ENCODE results near the gene CERS4.
"Not testable (repeated sequence)": the region's sequence is repeated elsewhere in the genome, so short reads cannot be mapped to it uniquely, and the experiment has no call there.

CERS4 gene

GRCh38 chr19:8208922-8209461 is at the start of gene CERS4:
Gene CERS4 (plus strand): TSS chr19:8209370. CDS start chr19:8251077, 41,707 bp downstream.
- peak; percentile 46 to 53 for DNase-seq (ENCODE audit: low read depth in 2 of 2, low spot score in 1 of 2)

- DNase-seq (ENCODE audit: low read depth in 2 of 2, low spot score in 1 of 2) = no peak
Observed at GRCh38 chr19:8161135-8161646, 48.0 kb upstream of the CERS4 start.

GRCh38 chr19:8163759-8164158 is 45.4 kb upstream of the CERS4 start:
- no peak for DNase-seq (ENCODE audit: low read depth in 2 of 2, low spot score in 1 of 2)

- no peak for DNase-seq (ENCODE audit: low read depth in 2 of 2, low spot score in 1 of 2)
Observed at GRCh38 chr19:8167985-8168384, 41.2 kb upstream of the CERS4 start.

- no peak for DNase-seq (ENCODE audit: low read depth in 2 of 2, low spot score in 1 of 2)
Observed at GRCh38 chr19:8168537-8168936, 40.6 kb upstream of the CERS4 start.

- no peak for DNase-seq (ENCODE audit: low read depth in 2 of 2, low spot score in 1 of 2)
Observed at GRCh38 chr19:8174706-8175105, 34.5 kb upstream of the CERS4 start.

GRCh38 chr19:8180018-8180417 is 29.2 kb upstream of the CERS4 start:
- DNase-seq (ENCODE audit: low read depth in 2 of 2, low spot score in 1 of 2) = no peak

GRCh38 chr19:8184274-8184673 is 24.9 kb upstream of the CERS4 start:
- DNase-seq (ENCODE audit: low read depth in 2 of 2, low spot score in 1 of 2) = no peak

GRCh38 chr19:8185343-8186068 is 23.7 kb upstream of the CERS4 start:
- no peak for DNase-seq (ENCODE audit: low read depth in 2 of 2, low spot score in 1 of 2)

GRCh38 chr19:8192221-8192820 is 16.8 kb upstream of the CERS4 start:
- no peak for DNase-seq (ENCODE audit: low read depth in 2 of 2, low spot score in 1 of 2)

GRCh38 chr19:8194528-8195267 is 14.5 kb upstream of the CERS4 start:
- DNase-seq (ENCODE audit: low read depth in 2 of 2, low spot score in 1 of 2) = no peak

GRCh38 chr19:8196271-8196927 is 12.8 kb upstream of the CERS4 start:
- no peak for DNase-seq (ENCODE audit: low read depth in 2 of 2, low spot score in 1 of 2)

GRCh38 chr19:8203288-8204120 is 5.7 kb upstream of the CERS4 start:
- DNase-seq (ENCODE audit: low read depth in 2 of 2, low spot score in 1 of 2) = not testable (repeated sequence)

GRCh38 chr19:8204961-8205360 is 4.2 kb upstream of the CERS4 start:
- DNase-seq (ENCODE audit: low read depth in 2 of 2, low spot score in 1 of 2) = no peak

GRCh38 chr19:8206147-8207087 is 2.8 kb upstream of the CERS4 start:
- no peak for DNase-seq (ENCODE audit: low read depth in 2 of 2, low spot score in 1 of 2)

- DNase-seq (ENCODE audit: low read depth in 2 of 2, low spot score in 1 of 2) = not testable (repeated sequence)
Observed at GRCh38 chr19:8207326-8207725, 1.8 kb upstream of the CERS4 start.

- DNase-seq (ENCODE audit: low read depth in 2 of 2, low spot score in 1 of 2) = no peak
Observed at GRCh38 chr19:8208119-8208921, 850 bp upstream of the CERS4 start.

All from stimulated activated CD8-positive, alpha-beta memory T cell treated with anti-CD3 and anti-CD28 coated beads, Interleukin-4, amount 100 ng/mL, for 4 hours (primary cell).